ENCODE measurements around the gene SWT1. TPM values are rescaled to one million over a fixed set of nuclear protein-coding genes. Genes with fewer than 3 reads are reported as not detected.

The SWT1 gene
- total RNA-seq, 1 experiment from 2014 or later, result 2.3 TPM

DNA sequence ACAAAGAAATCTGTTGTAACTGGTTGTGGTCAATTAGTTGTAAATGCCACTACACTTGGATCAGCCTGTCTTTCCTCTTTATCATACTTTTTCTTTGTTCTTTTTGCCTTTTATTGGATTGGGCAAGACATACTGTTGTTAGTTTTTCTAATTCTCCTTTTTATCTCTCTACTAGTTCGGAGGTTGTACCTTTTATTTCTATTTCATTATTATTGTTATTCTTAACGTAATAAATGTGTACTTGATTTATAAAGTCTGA, 100.9 kb downstream of the SWT1 start:
- Histone ChIP-seq H3K36me3 (no peaks in the 10 kb centered on the region), H3K4me3 (no peak overlapping the region)
- DNase-seq, result no peak

GRCh38 chr1:185258676-185259075, 101.7 kb downstream of the SWT1 start:
- H3K9me3 ChIP-seq, result no peaks in the 10 kb centered on the region
- H3K36me3 ChIP-seq, result no peaks in the 10 kb centered on the region
- no peaks in the 10 kb centered on the region for H3K27me3 ChIP-seq
- DNase-seq, result no peak
- H3K4me3 ChIP-seq, result no peak overlapping the region

More for the DNA sequence above, 100.9 kb downstream of the SWT1 start:
- Histone ChIP-seq H3K9me3 (no peaks in the 10 kb centered on the region), H3K27me3 (no peaks in the 10 kb centered on the region)

DNA sequence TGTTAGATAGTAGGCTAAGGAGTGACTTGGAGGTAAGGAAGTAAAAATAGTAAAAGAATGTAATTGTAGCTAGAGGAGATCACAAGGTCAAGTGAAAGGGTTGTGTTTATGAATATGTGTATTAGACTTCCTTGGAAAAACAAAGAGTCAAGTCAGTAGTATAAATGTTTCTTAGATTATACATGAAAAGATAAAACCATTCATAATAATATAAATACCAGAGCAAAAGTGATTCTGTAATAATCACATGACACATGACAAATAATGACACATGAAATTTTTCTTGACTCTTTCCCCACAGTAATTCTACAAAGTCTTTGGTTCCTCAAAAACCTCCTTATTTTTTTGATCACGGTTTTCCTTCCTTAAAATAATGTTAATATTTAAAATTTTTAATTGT, 103.6 kb downstream of the SWT1 start:
- no peak for DNase-seq
- Histone ChIP-seq H3K9me3 (no peaks in the 10 kb centered on the region), H3K4me3 (no peak overlapping the region), H3K27me3 (no peaks in the 10 kb centered on the region), H3K36me3 (no peaks in the 10 kb centered on the region)

DNA sequence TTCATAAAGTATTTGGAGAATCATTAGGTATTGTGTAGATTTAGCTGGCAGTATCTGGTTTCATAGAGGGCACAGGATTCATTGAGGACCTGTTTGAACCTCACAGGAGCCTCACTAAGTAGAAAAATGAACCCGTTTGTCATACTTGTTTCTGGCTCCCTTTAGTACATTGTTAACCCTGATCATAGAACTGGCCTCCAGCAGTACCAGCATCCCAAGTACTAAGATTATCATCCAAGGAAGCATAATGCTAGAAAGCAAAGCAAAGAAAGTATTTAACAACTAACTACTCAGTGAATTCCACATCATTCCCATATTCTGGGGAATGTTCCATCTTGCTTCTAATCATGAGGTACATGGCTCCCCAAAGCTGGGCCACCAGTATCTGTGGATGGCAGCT, 105.2 kb downstream of the SWT1 start:
- no peaks in the 10 kb centered on the region for H3K36me3 ChIP-seq
- H3K9me3 ChIP-seq, result no peaks in the 10 kb centered on the region
- DNase-seq, result no peak
- no peak overlapping the region for H3K4me3 ChIP-seq
- no peaks in the 10 kb centered on the region for H3K27me3 ChIP-seq

- H3K4me3 ChIP-seq, result no peak overlapping the region
- H3K9me3 ChIP-seq, result no peaks in the 10 kb centered on the region
- H3K36me3 ChIP-seq, result no peaks in the 10 kb centered on the region
- no peaks in the 10 kb centered on the region for H3K27me3 ChIP-seq
- no peak for DNase-seq
These were observed 106.3 kb downstream of the SWT1 start for GRCh38 chr1:185263292-185263691.

DNA sequence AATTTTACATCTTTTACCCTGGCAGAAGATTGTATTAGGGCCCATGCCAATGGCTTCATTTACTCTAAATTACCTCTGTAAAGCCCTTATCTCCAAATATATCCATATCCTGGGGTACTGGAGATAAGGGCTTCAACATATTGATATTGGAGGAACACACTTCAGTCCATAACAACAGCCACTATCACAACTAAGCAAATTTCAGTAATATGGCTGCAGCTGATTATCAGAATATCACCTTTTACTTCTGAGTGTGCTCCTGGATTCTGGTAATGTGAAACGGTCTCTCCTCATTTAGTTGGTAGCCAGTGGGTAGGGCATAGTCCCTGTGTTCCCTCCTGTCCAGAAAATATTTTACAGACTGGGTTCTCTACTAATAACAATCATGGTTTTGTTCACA, 106.8 kb downstream of the SWT1 start:
- DNase-seq, result no peak
- no peaks in the 10 kb centered on the region for H3K36me3 ChIP-seq
- no peaks in the 10 kb centered on the region for H3K27me3 ChIP-seq
- no peaks in the 10 kb centered on the region for H3K9me3 ChIP-seq
- no peak overlapping the region for H3K4me3 ChIP-seq

GRCh38 chr1:185265314-185265713, 108.3 kb downstream of the SWT1 start:
- no peaks in the 10 kb centered on the region for H3K9me3 ChIP-seq
- H3K36me3 ChIP-seq, result no peaks in the 10 kb centered on the region
- no peaks in the 10 kb centered on the region for H3K27me3 ChIP-seq
- H3K4me3 ChIP-seq, result no peak overlapping the region
- no peak for DNase-seq

- H3K4me3 ChIP-seq, result no peak overlapping the region
- H3K27me3 ChIP-seq, result no peaks in the 10 kb centered on the region
- no peak for DNase-seq
- no peaks in the 10 kb centered on the region for H3K9me3 ChIP-seq
- no peaks in the 10 kb centered on the region for H3K36me3 ChIP-seq
These were observed 110.3 kb downstream of the SWT1 start for GRCh38 chr1:185267301-185267700.

GRCh38 chr1:185267701-185268100, 110.7 kb downstream of the SWT1 start:
- DNase-seq, result no peak
- no peaks in the 10 kb centered on the region for H3K36me3 ChIP-seq

GRCh38 chr1:185268352-185268751, 111.4 kb downstream of the SWT1 start:
- Histone ChIP-seq H3K4me3 (no peak overlapping the region), H3K36me3 (no peaks in the 10 kb centered on the region), H3K9me3 (no peaks in the 10 kb centered on the region), H3K27me3 (no peaks in the 10 kb centered on the region)
- no peak for DNase-seq

More at GRCh38 chr1:185267701-185268100, 110.7 kb downstream of the SWT1 start:
- Histone ChIP-seq H3K9me3 (no peaks in the 10 kb centered on the region), H3K27me3 (no peaks in the 10 kb centered on the region), H3K4me3 (no peak overlapping the region)

DNA sequence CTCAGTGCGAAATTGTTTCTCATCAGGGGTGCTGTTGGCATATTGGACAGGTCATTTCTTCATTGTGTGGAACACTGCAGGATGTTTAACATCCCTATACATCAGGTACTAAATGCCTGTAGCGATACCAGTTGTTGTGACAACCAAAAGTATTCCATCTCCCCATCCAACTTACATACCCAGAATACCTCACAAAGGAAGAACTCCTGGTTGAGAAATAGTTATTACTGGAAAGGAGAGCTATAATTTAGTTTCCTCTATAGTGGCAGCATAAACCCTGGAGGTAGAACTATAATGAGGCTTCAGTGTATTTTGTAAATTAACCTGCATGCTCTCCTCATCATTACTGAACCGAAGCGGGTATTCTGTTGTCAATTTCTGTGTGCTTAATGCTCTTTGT, 115.0 kb downstream of the SWT1 start:
- H3K9me3 ChIP-seq, result no peaks in the 10 kb centered on the region
- DNase-seq, result no peak
- H3K27me3 ChIP-seq, result no peaks in the 10 kb centered on the region
- no peak overlapping the region for H3K4me3 ChIP-seq
- H3K36me3 ChIP-seq, result no peaks in the 10 kb centered on the region

DNA sequence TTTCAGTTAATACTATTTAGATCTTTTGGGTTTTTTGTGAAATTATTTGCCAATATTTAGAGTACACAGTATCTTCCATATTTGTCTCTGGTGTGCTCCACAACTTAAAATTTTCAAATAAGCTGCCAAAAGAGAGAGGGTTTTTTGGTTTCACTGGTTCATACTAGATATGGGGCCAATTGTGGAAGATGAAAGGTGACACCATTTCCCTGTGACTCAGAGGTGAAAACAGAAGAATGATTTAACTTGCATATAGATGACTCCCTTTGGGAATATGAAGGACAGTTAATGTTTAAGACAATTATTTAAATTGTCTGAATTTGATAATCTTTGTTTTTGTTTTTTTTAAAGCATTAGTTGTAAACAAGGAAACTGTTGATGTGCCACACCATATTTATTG, 122.6 kb downstream of the SWT1 start:
- H3K27me3 ChIP-seq, result no peaks in the 10 kb centered on the region
- no peak overlapping the region for H3K4me3 ChIP-seq
- DNase-seq, result no peak
- no peaks in the 10 kb centered on the region for H3K36me3 ChIP-seq
- H3K9me3 ChIP-seq, result no peaks in the 10 kb centered on the region

DNA sequence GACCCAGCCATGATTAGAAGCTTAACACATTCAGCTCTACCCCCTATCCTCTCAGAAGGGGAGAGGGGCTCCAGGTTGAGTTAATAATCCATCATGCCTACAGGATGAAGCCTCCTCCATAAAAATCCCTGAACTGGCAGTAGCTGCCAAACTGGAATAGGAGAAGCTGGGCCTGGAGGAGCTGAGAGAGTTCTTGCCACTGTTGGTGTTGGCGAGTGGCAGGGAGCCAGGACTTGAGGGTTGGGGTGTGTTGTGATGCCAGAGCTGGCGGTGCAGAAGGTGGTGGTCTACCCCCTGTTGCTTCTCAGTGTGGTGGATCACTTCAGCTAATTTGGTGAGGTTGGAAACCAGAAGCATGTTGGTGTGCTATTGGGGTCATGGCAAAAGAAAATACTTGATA, 123.6 kb downstream of the SWT1 start:
- Histone ChIP-seq H3K9me3 (no peaks in the 10 kb centered on the region), H3K36me3 (no peaks in the 10 kb centered on the region), H3K27me3 (no peaks in the 10 kb centered on the region), H3K4me3 (no peak overlapping the region)
- DNase-seq, result no peak

GRCh38 chr1:185281245-185281644, 124.3 kb downstream of the SWT1 start:
- no peak for DNase-seq

DNA sequence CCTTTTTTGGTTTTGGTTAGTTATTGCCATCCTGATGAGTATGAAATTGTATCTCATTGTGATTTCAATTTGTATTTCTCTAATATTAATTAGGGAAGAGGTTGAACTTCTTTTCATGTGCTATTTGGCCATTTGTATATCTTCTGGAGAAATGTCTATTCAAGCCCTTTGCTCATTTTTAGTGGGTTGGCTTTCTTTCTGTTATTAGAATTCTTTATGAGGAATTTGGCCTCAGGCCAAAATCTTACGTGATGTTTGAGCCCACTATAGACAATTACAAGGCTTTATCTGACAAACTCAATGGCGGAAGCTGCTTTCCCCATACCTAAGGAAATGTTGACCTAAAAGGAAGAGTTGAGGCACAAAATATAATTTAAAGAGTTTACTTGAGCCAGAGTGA, 127.1 kb downstream of the SWT1 start:
- no peaks in the 10 kb centered on the region for H3K9me3 ChIP-seq
- H3K36me3 ChIP-seq, result peaks cover 3% of the 10 kb centered on the region; the same call in 1 of the 2 replicates
- H3K27me3 ChIP-seq, result no peaks in the 10 kb centered on the region
- H3K4me3 ChIP-seq, result no peak overlapping the region
- DNase-seq, result no peak

More at GRCh38 chr1:185281245-185281644, 124.3 kb downstream of the SWT1 start:
- no peaks in the 10 kb centered on the region for H3K36me3 ChIP-seq
- H3K4me3 ChIP-seq, result no peak overlapping the region
- no peaks in the 10 kb centered on the region for H3K9me3 ChIP-seq
- H3K27me3 ChIP-seq, result no peaks in the 10 kb centered on the region

- no peaks in the 10 kb centered on the region for H3K9me3 ChIP-seq
- no peak for DNase-seq
- no peaks in the 10 kb centered on the region for H3K27me3 ChIP-seq
- peaks cover 3% of the 10 kb centered on the region; the same call in 1 of the 2 replicates for H3K36me3 ChIP-seq
- no peak overlapping the region for H3K4me3 ChIP-seq
These were observed 127.7 kb downstream of the SWT1 start for GRCh38 chr1:185284533-185285276.

DNA sequence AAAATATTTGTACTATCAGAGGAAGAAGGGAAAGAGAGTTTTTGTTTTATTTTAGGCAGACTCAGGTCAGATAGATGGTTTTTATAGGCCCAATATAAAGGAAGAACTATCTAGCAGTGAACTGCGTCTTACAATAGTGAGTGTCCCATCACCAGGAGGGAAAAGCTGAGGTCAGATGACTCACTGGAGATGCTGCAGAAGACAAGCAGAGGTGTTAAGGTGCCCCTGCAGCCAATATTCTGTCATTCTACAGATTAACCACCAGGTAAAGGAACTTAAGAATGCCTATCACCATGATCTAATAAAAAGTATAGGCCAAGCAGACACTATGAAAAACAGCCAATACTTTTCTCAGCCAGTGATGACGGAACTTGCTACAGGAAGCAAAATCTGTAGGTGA, 130.5 kb downstream of the SWT1 start:
- H3K36me3 ChIP-seq, result peaks cover 3% of the 10 kb centered on the region; the same call in 1 of the 2 replicates
- no peak overlapping the region for H3K4me3 ChIP-seq
- H3K27me3 ChIP-seq, result no peaks in the 10 kb centered on the region
- no peaks in the 10 kb centered on the region for H3K9me3 ChIP-seq
- DNase-seq, result no peak

DNA sequence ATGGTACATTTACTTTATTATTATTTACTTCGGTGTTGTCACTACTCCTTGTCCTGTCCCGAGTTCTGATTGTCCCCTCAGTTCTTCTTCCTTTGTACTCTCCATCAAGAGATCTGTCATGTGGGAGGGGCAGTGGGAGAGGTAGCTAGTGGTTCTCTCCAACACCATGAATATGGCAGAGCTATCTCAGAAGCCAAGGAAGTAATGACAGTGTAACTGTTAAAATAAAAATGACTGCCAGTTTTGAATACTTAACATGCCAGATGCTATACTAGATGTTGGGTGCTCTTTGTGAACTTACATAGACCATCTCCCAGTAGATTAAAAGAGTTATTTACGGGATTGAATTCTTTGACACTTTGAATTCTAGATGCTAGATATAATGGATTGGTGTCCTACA, 131.5 kb downstream of the SWT1 start:
- no peak for DNase-seq
- Histone ChIP-seq H3K9me3 (no peaks in the 10 kb centered on the region), H3K36me3 (peaks cover 6% of the 10 kb centered on the region), H3K27me3 (no peaks in the 10 kb centered on the region), H3K4me3 (no peak overlapping the region)

GRCh38 chr1:185289880-185290279, 132.9 kb downstream of the SWT1 start:
- Histone ChIP-seq H3K27me3 (no peaks in the 10 kb centered on the region), H3K4me3 (no peak overlapping the region), H3K9me3 (no peaks in the 10 kb centered on the region), H3K36me3 (peaks cover 20% of the 10 kb centered on the region)
- no peak for DNase-seq

Measured in MG63 (cell line).